ENCODE results near the gene ITGB5.

Gene ITGB5

GRCh38 chr3:124876401-124876878, 10.7 kb downstream of the ITGB5 start:
- TF ChIP-seq FOXP2 (optimal IDR thresholded peaks at IDR 0.05; ENCODE audit: borderline replicate concordance, extremely low read depth, extremely low read length, insufficient read depth) (no peak), TAF1 (IDR thresholded peaks at IDR 0.05; ENCODE audit: borderline replicate concordance, insufficient read depth, low read length) (no peak)

DNA sequence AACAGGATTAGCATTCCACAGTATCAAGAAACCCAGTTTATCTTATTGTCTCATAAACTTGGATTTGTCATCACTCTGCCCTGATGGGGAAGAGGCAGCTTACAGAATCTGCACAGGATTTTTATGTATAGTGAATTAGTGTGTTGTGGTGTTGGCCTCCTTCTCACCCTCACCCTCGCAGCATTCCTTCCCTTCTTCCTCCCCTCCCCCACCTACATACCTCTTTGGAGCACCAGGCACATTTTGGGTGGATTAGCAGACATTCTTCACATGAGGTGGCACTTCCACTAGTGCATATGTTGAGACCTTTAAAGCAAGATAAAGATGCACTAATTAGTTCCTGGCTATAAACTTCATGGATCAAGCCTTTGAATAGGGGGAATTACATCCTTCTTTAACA, 13.9 kb downstream of the ITGB5 start:
- TF ChIP-seq, protein P1, sequence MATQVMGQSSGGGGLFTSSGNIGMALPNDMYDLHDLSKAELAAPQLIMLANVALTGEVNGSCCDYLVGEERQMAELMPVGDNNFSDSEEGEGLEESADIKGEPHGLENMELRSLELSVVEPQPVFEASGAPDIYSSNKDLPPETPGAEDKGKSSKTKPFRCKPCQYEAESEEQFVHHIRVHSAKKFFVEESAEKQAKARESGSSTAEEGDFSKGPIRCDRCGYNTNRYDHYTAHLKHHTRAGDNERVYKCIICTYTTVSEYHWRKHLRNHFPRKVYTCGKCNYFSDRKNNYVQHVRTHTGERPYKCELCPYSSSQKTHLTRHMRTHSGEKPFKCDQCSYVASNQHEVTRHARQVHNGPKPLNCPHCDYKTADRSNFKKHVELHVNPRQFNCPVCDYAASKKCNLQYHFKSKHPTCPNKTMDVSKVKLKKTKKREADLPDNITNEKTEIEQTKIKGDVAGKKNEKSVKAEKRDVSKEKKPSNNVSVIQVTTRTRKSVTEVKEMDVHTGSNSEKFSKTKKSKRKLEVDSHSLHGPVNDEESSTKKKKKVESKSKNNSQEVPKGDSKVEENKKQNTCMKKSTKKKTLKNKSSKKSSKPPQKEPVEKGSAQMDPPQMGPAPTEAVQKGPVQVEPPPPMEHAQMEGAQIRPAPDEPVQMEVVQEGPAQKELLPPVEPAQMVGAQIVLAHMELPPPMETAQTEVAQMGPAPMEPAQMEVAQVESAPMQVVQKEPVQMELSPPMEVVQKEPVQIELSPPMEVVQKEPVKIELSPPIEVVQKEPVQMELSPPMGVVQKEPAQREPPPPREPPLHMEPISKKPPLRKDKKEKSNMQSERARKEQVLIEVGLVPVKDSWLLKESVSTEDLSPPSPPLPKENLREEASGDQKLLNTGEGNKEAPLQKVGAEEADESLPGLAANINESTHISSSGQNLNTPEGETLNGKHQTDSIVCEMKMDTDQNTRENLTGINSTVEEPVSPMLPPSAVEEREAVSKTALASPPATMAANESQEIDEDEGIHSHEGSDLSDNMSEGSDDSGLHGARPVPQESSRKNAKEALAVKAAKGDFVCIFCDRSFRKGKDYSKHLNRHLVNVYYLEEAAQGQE (IDR thresholded peaks at IDR 0.05; ENCODE audit: insufficient read depth in 1 of 2, low read depth in 2 of 2, low read length in 2 of 2), result no peak
- TF ChIP-seq POLR2AphosphoS5 (IDR thresholded peaks at IDR 0.05; ENCODE audit: low read depth, low read length), result no peak
- no peak for TF ChIP-seq FOXP2 (optimal IDR thresholded peaks at IDR 0.05; ENCODE audit: borderline replicate concordance, extremely low read depth, extremely low read length, insufficient read depth)
- no peak for TF ChIP-seq SIN3A (IDR thresholded peaks at IDR 0.05; ENCODE audit: borderline replicate concordance, insufficient read depth, low read length)
- no peak for TF ChIP-seq TAF1 (IDR thresholded peaks at IDR 0.05; ENCODE audit: borderline replicate concordance, insufficient read depth, low read length)

DNA sequence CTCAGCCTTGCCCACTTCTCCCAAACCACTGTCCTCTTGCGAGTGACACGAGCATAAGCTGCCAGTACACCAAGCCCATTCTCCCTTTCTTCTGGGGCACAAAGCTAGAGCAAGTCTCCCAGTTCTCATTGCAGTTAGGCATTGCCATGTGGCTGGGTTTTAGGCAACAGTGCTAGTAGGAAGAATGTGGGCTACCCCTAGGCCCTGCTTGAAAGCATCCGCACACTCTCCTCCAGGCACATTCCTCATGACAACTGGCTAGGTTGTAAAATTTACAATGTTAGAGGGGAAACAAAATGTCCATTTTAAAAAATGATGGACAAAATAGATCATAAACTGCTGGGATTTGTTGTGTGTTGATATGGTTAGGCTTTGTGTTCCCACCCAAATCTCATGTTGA, 19.7 kb downstream of the ITGB5 start:
- no peak for TF ChIP-seq POLR2AphosphoS5 (IDR thresholded peaks at IDR 0.05; ENCODE audit: low read depth, low read length)
- TF ChIP-seq SIN3A (IDR thresholded peaks at IDR 0.05; ENCODE audit: borderline replicate concordance, insufficient read depth, low read length), result no peak
- TF ChIP-seq, protein P1 (IDR thresholded peaks at IDR 0.05; ENCODE audit: insufficient read depth in 1 of 2, low read depth in 2 of 2, low read length in 2 of 2), result no peak
- TF ChIP-seq TAF1 (IDR thresholded peaks at IDR 0.05; ENCODE audit: borderline replicate concordance, insufficient read depth, low read length), result no peak
- TF ChIP-seq FOXP2 (optimal IDR thresholded peaks at IDR 0.05; ENCODE audit: borderline replicate concordance, extremely low read depth, extremely low read length, insufficient read depth), result no peak

GRCh38 chr3:124862006-124862405, 25.2 kb downstream of the ITGB5 start:
- TF ChIP-seq POLR2AphosphoS5 (IDR thresholded peaks at IDR 0.05; ENCODE audit: low read depth, low read length), result no peak
- no peak for TF ChIP-seq FOXP2 (optimal IDR thresholded peaks at IDR 0.05; ENCODE audit: borderline replicate concordance, extremely low read depth, extremely low read length, insufficient read depth)
- TF ChIP-seq SIN3A (IDR thresholded peaks at IDR 0.05; ENCODE audit: borderline replicate concordance, insufficient read depth, low read length), result no peak
- TF ChIP-seq TAF1 (IDR thresholded peaks at IDR 0.05; ENCODE audit: borderline replicate concordance, insufficient read depth, low read length), result no peak
- TF ChIP-seq, protein P1 (IDR thresholded peaks at IDR 0.05; ENCODE audit: insufficient read depth in 1 of 2, low read depth in 2 of 2, low read length in 2 of 2), result no peak

DNA sequence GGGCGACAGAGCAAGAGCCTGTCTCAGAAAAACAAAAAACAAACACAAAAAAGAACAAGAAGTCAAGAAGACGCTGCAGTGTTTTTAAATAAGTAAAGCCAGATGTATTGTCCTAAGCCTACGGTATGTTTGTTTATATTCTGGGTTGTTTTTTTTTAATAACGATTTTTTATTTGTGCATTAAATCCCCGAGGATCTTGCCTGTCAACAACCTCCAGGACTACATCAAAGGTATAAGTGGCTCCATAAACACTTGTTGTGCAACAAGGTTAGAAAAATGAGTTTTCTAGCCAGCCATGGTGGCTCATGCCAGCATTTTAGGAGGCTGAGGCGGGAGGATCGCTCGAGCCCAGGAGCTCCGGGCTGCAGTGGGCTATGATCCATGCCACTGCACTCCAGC, 26.1 kb downstream of the ITGB5 start:
- TF ChIP-seq FOXP2 (optimal IDR thresholded peaks at IDR 0.05; ENCODE audit: borderline replicate concordance, extremely low read depth, extremely low read length, insufficient read depth) (no peak), SIN3A (IDR thresholded peaks at IDR 0.05; ENCODE audit: borderline replicate concordance, insufficient read depth, low read length) (no peak), TAF1 (IDR thresholded peaks at IDR 0.05; ENCODE audit: borderline replicate concordance, insufficient read depth, low read length) (no peak), POLR2AphosphoS5 (IDR thresholded peaks at IDR 0.05; ENCODE audit: low read depth, low read length) (no peak)
- TF ChIP-seq, protein P1 (IDR thresholded peaks at IDR 0.05; ENCODE audit: insufficient read depth in 1 of 2, low read depth in 2 of 2, low read length in 2 of 2), result no peak

Data from PFSK-1 (cell line).